T-cell (primary cell): ENCODE data around the gene DOCK8. TPM values are rescaled to one million over a fixed set of nuclear protein-coding genes. Genes with fewer than 3 reads are reported as not detected.

Experiments used
- ATAC-seq, 4 experiments: fragments of 200-7000 bp in 3 of 4; fragments of 150-1000 bp in 1 of 4; cut with Tn5 transposase; replicated peaks in 1 of 4; 1 replicate in 3 of 4; 2 replicates in 1 of 4; pipeline ENCODE4 v1.10.0; 2021; ENCODE audit warnings: moderate library complexity in 3 of 4, mild to moderate bottlenecking in 2 of 4, moderate number of reproducible peaks in 1 of 4
- CTCF ChIA-PET, 2 donors: fragments of 300-600 bp; sonication (Branson Sonifier 250); formaldehyde crosslinking; loops; one replicate each; lab custom pipeline; 2022; ENCODE audit warnings: antibody characterized with exemption in 2 of 2; lab: Charles Lee
- POLR2A ChIA-PET, 2 donors: fragments of 300-600 bp; sonication (Branson Sonifier 250); formaldehyde crosslinking; loops; one replicate each; lab custom pipeline; 2022; ENCODE audit warnings: antibody characterized with exemption in 2 of 2; lab: Charles Lee
- DNase-seq, 35 experiments: peaks; one replicate each; pipeline versions ENCODE4 v3.0.0 to v3.0.0-alpha.2; 2013 to 2023
- H3K27ac ChIP-seq: one replicate; pipeline ENCODE4 v1.5.1; 2013; ENCODE audit warnings: low read length
- H3K27me3 ChIP-seq, 2 experiments: replicated peaks in 1 of 2; 1 replicate in 1 of 2; 2 replicates in 1 of 2; pipeline versions ENCODE4 v1.6.1 to v1.7.0; 2013; ENCODE audit warnings: low read length in 1 of 2, mixed read lengths in 1 of 2; ENCODE audit not compliant: control insufficient read depth in 2 of 2, insufficient read depth in 2 of 2; ENCODE audit errors: extremely low read depth in 1 of 2
- H3K36me3 ChIP-seq, 2 donors: 1 replicate in 1 of 2; 2 replicates in 1 of 2; pipeline versions ENCODE4 v1.6.1 to v1.7.0; 2013; ENCODE audit warnings: low read length in 1 of 2; ENCODE audit not compliant: control insufficient read depth in 2 of 2, insufficient read depth in 1 of 2; ENCODE audit errors: extremely low read depth in 1 of 2
- H3K4me1 ChIP-seq, 2 experiments: 1 replicate in 1 of 2; 2 replicates in 1 of 2; pipeline versions ENCODE4 v1.6.1 to v1.7.0; 2013; ENCODE audit warnings: low read length in 2 of 2, mixed read lengths in 1 of 2; ENCODE audit not compliant: insufficient read depth in 2 of 2, control insufficient read depth in 1 of 2; ENCODE audit errors: extremely low read depth in 1 of 2
- H3K4me3 ChIP-seq, 2 donors: 1 replicate in 1 of 2; 2 replicates in 1 of 2; pipeline versions ENCODE4 v1.5.1 to v1.7.0; 2013; ENCODE audit warnings: mild to moderate bottlenecking in 2 of 2, low read length in 1 of 2, moderate library complexity in 1 of 2; ENCODE audit not compliant: control insufficient read depth in 1 of 2; ENCODE audit errors: extremely low read depth in 1 of 2
- H3K9me3 ChIP-seq: 2 replicates; pipeline ENCODE4 v1.7.0; 2013
- H3K27ac Mint-ChIP-seq, 2 donors: one replicate each; pipeline ENCODE4 v1.8.0; 2020 to 2021; ENCODE audit warnings: mild to moderate bottlenecking in 2 of 2, mixed read lengths in 2 of 2
- H3K27me3 Mint-ChIP-seq, 2 donors: one replicate each; pipeline ENCODE4 v1.8.0; 2021 to 2022; ENCODE audit warnings: mixed read lengths in 2 of 2
- H3K36me3 Mint-ChIP-seq: one replicate; pipeline ENCODE4 v1.8.0; 2021; ENCODE audit warnings: mixed read lengths
- H3K4me1 Mint-ChIP-seq, 3 donors: one replicate each; pipeline ENCODE4 v1.8.0; 2020 to 2022; ENCODE audit warnings: mixed read lengths in 3 of 3, mild to moderate bottlenecking in 1 of 3
- H3K4me3 Mint-ChIP-seq, 3 donors: one replicate each; pipeline ENCODE4 v1.8.0; 2020 to 2022; ENCODE audit warnings: mild to moderate bottlenecking in 3 of 3, mixed read lengths in 3 of 3, moderate library complexity in 3 of 3
- H3K9me3 Mint-ChIP-seq, 3 donors: one replicate each; pipeline ENCODE4 v1.8.0; 2020 to 2022; ENCODE audit warnings: mixed read lengths in 3 of 3
- WGBS: methylation state at CpG from one replicate; pipeline ENCODE4 v1.1.5; 2013; ENCODE audit warnings: missing lambda C conversion rate; ENCODE audit not compliant: insufficient coverage; 5-methylcytosine and 5-hydroxymethylcytosine counted together
- total RNA-seq, 35 experiments: library from RNA in 6 of 35; stranded (reverse) in 6 of 35; fragments of 120-200 nt in 1 of 35; gene quantifications; one replicate each; pipeline versions ENCODE4 v1.2.1 to v1.2.4 and lab custom pipeline; 2013 to 2026

Gene DOCK8
- total RNA-seq, 5 donors from 2014 or later (not counting 1 experiment from before 2014, with no cell fraction given): 173 to 231 (median 208) TPM

DNA sequence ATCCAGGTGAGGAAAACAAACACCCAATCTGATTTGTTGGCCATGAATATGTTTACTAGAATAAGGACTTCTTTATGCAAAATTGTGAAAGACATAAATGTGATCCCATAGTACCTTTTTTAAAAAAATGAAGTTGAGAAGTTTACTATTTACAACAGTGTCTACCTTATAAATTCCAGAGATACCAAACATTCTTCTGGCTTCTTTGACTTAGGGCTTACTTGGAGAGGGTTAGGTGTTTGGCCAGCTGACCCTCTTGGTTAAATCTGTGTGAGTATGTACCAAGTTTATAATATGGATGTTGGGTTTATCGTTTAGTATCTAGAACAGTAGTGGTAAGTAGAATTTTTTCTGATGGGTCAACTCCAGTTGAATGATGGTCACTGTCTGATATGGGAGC, 212.3 kb downstream of the DOCK8 start:
- CTCF ChIA-PET: interaction anchor here in 1 of 2 donors (1.1 kb wide), 1 partner anchor 19 kb away, joined by 3 read pairs; no protein-coding TSS in a partner anchor
- H3K27ac Mint-ChIP-seq: no peak overlapping the region
- no peak for ATAC-seq

GRCh38 chr9:431701-432100, 217.0 kb downstream of the DOCK8 start:
- no peak overlapping the region for H3K4me3 Mint-ChIP-seq
- H3K4me1 Mint-ChIP-seq: no peaks in the 10 kb centered on the region

More for the DNA sequence above, 212.3 kb downstream of the DOCK8 start:
- Histone ChIP-seq H3K36me3 (peaks cover 6 to 85% of the 10 kb centered on the region in 2 donors), H3K4me3 (no peak overlapping the region), H3K27ac (no peak overlapping the region), H3K9me3 (no peaks in the 10 kb centered on the region), H3K4me1 (no peaks in the 10 kb centered on the region), H3K27me3 (no peaks in the 10 kb centered on the region)
- POLR2A ChIA-PET: interaction anchor here in 1 of 2 donors (0.6 kb wide), 1 partner anchor 103 kb away, joined by 3 read pairs; no protein-coding TSS in a partner anchor
- Mint-ChIP-seq H3K4me3 (no peak overlapping the region), H3K36me3 (peaks cover 53% of the 10 kb centered on the region), H3K27me3 (no peaks in the 10 kb centered on the region), H3K9me3 (no peaks in the 10 kb centered on the region), H3K4me1 (no peaks in the 10 kb centered on the region)
- no peak for DNase-seq
- 100% methylated on average over 1 of the region's 1 CpG for WGBS

DNA sequence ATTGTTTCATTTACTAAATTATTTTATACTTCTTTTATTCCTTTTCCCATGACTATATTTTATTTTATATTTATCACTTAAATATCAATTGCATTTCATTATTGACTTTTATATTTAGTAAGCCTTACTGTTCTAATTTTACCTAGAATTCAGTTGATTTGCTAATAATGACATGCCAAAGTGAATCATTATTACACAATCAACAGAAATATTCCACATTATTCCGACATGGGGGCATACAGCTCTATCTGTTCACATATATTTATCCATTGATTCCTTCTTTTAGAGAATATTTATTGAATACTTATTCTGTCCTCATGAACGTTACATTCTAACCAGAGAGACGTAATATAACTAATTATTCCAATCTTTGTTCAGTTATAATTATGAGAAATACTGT, 221.8 kb downstream of the DOCK8 start:
- Mint-ChIP-seq H3K36me3 (peaks cover 75% of the 10 kb centered on the region), H3K4me1 (no peaks in the 10 kb centered on the region), H3K27ac (peak overlapping the region; percentile 65 to 73), H3K4me3 (no peak overlapping the region), H3K27me3 (no peaks in the 10 kb centered on the region), H3K9me3 (no peaks in the 10 kb centered on the region)
- CTCF ChIA-PET: no interaction called here
- WGBS: no CpG with 5 or more reads among the region's 3 CpGs
- Histone ChIP-seq H3K36me3 (peaks cover 21 to 90% of the 10 kb centered on the region in 2 donors), H3K9me3 (no peaks in the 10 kb centered on the region), H3K27me3 (no peaks in the 10 kb centered on the region), H3K4me3 (no peak overlapping the region), H3K27ac (no peak overlapping the region), H3K4me1 (no peaks in the 10 kb centered on the region)
- DNase-seq: no peak
- POLR2A ChIA-PET: interaction anchor here in 1 of 2 donors (0.7 kb wide), 1 partner anchor 33 kb away, joined by 5 read pairs; no protein-coding TSS in a partner anchor
- ATAC-seq: no peak

More at GRCh38 chr9:431701-432100, 217.0 kb downstream of the DOCK8 start:
- WGBS: no CpG with 5 or more reads among the region's 1 CpG
- peak overlapping the region in 1 of 2 donors; percentile 44 for H3K27ac Mint-ChIP-seq
- no peaks in the 10 kb centered on the region for H3K27me3 ChIP-seq
- no peaks in the 10 kb centered on the region for H3K4me1 ChIP-seq
- H3K9me3 Mint-ChIP-seq: no peaks in the 10 kb centered on the region
- peaks cover 59% of the 10 kb centered on the region for H3K36me3 Mint-ChIP-seq
- no peak for DNase-seq
- H3K4me3 ChIP-seq: no peak overlapping the region
- peaks cover 14 to 91% of the 10 kb centered on the region in 2 donors for H3K36me3 ChIP-seq
- no peak for ATAC-seq
- H3K27ac ChIP-seq: no peak overlapping the region
- H3K27me3 Mint-ChIP-seq: no peaks in the 10 kb centered on the region
- no peaks in the 10 kb centered on the region for H3K9me3 ChIP-seq
- ChIA-PET POLR2A (interaction anchor here in 1 of 2 donors (0.6 kb wide), 1 partner anchor 10 kb away, joined by 3 read pairs; no protein-coding TSS in a partner anchor), CTCF (interaction anchor here in 1 of 2 donors (0.7 kb wide), 1 partner anchor 14 kb away, joined by 4 read pairs; no protein-coding TSS in a partner anchor)

- POLR2A ChIA-PET: interaction anchor here in 1 of 2 donors (0.7 kb wide), 1 partner anchor 33 kb away, joined by 5 read pairs; no protein-coding TSS in a partner anchor
- H3K4me1 Mint-ChIP-seq: no peaks in the 10 kb centered on the region
- H3K4me3 Mint-ChIP-seq: no peak overlapping the region
- H3K27ac ChIP-seq: no peak overlapping the region
- CTCF ChIA-PET: no interaction called here
- peaks cover 76% of the 10 kb centered on the region for H3K36me3 Mint-ChIP-seq
- ATAC-seq (no peak), DNase-seq (no peak)
- no peaks in the 10 kb centered on the region for H3K9me3 Mint-ChIP-seq
- H3K27me3 ChIP-seq: no peaks in the 10 kb centered on the region
- peaks cover 21 to 90% of the 10 kb centered on the region in 2 donors for H3K36me3 ChIP-seq
- H3K9me3 ChIP-seq: no peaks in the 10 kb centered on the region
- peak overlapping the region; percentile 6 to 73 for H3K27ac Mint-ChIP-seq
- 100% methylated on average over 1 of the region's 1 CpG for WGBS
- no peak overlapping the region for H3K4me3 ChIP-seq
- H3K4me1 ChIP-seq: no peaks in the 10 kb centered on the region
- H3K27me3 Mint-ChIP-seq: no peaks in the 10 kb centered on the region
These were observed 222.4 kb downstream of the DOCK8 start for GRCh38 chr9:437066-437465.

GRCh38 chr9:437574-438001, 222.9 kb downstream of the DOCK8 start:
- WGBS: no CpG with 5 or more reads among the region's 1 CpG
- no peak overlapping the region for H3K4me3 ChIP-seq
- no peaks in the 10 kb centered on the region for H3K4me1 ChIP-seq
- ChIA-PET POLR2A (no interaction called here), CTCF (no interaction called here)
- H3K27me3 Mint-ChIP-seq: no peaks in the 10 kb centered on the region
- no peaks in the 10 kb centered on the region for H3K9me3 ChIP-seq
- no peaks in the 10 kb centered on the region for H3K4me1 Mint-ChIP-seq
- no peaks in the 10 kb centered on the region for H3K27me3 ChIP-seq
- ATAC-seq (no peak), DNase-seq (no peak)
- H3K27ac Mint-ChIP-seq: peak overlapping the region; percentile 11 to 50
- H3K4me3 Mint-ChIP-seq: no peak overlapping the region
- H3K27ac ChIP-seq: no peak overlapping the region
- H3K36me3 ChIP-seq: peaks cover 25 to 90% of the 10 kb centered on the region in 2 donors
- peaks cover 76% of the 10 kb centered on the region for H3K36me3 Mint-ChIP-seq
- H3K9me3 Mint-ChIP-seq: no peaks in the 10 kb centered on the region

- Histone ChIP-seq H3K27me3 (no peaks in the 10 kb centered on the region), H3K27ac (no peak overlapping the region), H3K36me3 (peaks cover 28 to 90% of the 10 kb centered on the region in 2 donors), H3K9me3 (no peaks in the 10 kb centered on the region), H3K4me3 (no peak overlapping the region), H3K4me1 (no peaks in the 10 kb centered on the region)
- no peaks in the 10 kb centered on the region for H3K9me3 Mint-ChIP-seq
- 100% methylated on average over 1 of the region's 2 CpGs for WGBS
- H3K36me3 Mint-ChIP-seq: peaks cover 75% of the 10 kb centered on the region
- peak overlapping the region; percentile 11 to 50 for H3K27ac Mint-ChIP-seq
- ChIA-PET CTCF (no interaction called here), POLR2A (no interaction called here)
- no peak overlapping the region for H3K4me3 Mint-ChIP-seq
- DNase-seq (no peak), ATAC-seq (no peak)
- no peaks in the 10 kb centered on the region for H3K27me3 Mint-ChIP-seq
- H3K4me1 Mint-ChIP-seq: no peaks in the 10 kb centered on the region
These were observed 223.4 kb downstream of the DOCK8 start for GRCh38 chr9:438066-438465.
